Liver (tissue), 9 donors: Measurements from ENCODE around the gene LDLRAD4. TPM values are rescaled to one million over a fixed set of nuclear protein-coding genes. Genes with fewer than 3 reads are reported as not detected.

Experiments
- DNase-seq: peaks from one replicate; pipeline ENCODE4 v3.0.0-alpha.2; 2017; ENCODE audit warnings: low spot score
- H3K27ac ChIP-seq, 2 donors: one replicate each; pipeline ENCODE4 v1.7.0; 2013; ENCODE audit warnings: inconsistent platforms in 2 of 2, low read length in 2 of 2, control low read depth in 1 of 2, low read depth in 1 of 2, mild to moderate bottlenecking in 1 of 2
- H3K27me3 ChIP-seq, 4 donors: one replicate each; pipeline versions ENCODE4 v1.6.1 to v1.7.0; 2013; ENCODE audit warnings: low read length in 3 of 4, inconsistent platforms in 1 of 4, mild to moderate bottlenecking in 1 of 4, moderate library complexity in 1 of 4; ENCODE audit not compliant: control insufficient read depth in 4 of 4, insufficient read depth in 4 of 4
- H3K36me3 ChIP-seq, 4 donors: one replicate each; pipeline versions ENCODE4 v1.6.1 to v1.7.0; 2013; ENCODE audit warnings: low read length in 3 of 4, mild to moderate bottlenecking in 3 of 4, low read depth in 1 of 4, moderate library complexity in 1 of 4; ENCODE audit not compliant: control insufficient read depth in 4 of 4, insufficient read depth in 3 of 4
- H3K4me1 ChIP-seq, 4 donors: one replicate each; pipeline versions ENCODE4 v1.6.1 to v1.7.0; 2013; ENCODE audit warnings: low read length in 3 of 4, mild to moderate bottlenecking in 3 of 4, moderate library complexity in 1 of 4; ENCODE audit not compliant: control insufficient read depth in 4 of 4, insufficient read depth in 4 of 4
- H3K4me3 ChIP-seq, 3 donors: one replicate each; pipeline versions ENCODE4 v1.6.1 to v1.7.0; 2013; ENCODE audit warnings: low read length in 3 of 3, control low read depth in 1 of 3, low read depth in 1 of 3, mild to moderate bottlenecking in 1 of 3
- H3K9ac ChIP-seq, 2 donors: one replicate each; pipeline ENCODE4 v1.7.0; 2013; ENCODE audit warnings: low read length in 2 of 2, mild to moderate bottlenecking in 2 of 2, moderate library complexity in 2 of 2, control low read depth in 1 of 2, low read depth in 1 of 2
- H3K9me3 ChIP-seq, 4 donors: one replicate each; pipeline versions ENCODE4 v1.6.1 to v1.7.0; 2013; ENCODE audit warnings: low read length in 3 of 4; ENCODE audit not compliant: control insufficient read depth in 4 of 4
- ATF3 ChIP-seq: IDR thresholded peaks from 2 replicates; pipeline ENCODE4 v1.6.1; 2016; ENCODE audit warnings: antibody characterized with exemption
- EGR1 ChIP-seq, 2 donors: IDR thresholded peaks; 2 replicates each; pipeline ENCODE4 v1.6.1; 2016 to 2018; ENCODE audit warnings: antibody characterized with exemption in 2 of 2, low read depth in 2 of 2
- FOXA1 ChIP-seq: IDR thresholded peaks from 2 replicates; pipeline ENCODE4 v1.6.1; 2016; ENCODE audit warnings: antibody characterized with exemption
- FOXA2 ChIP-seq: IDR thresholded peaks from 2 replicates; pipeline ENCODE4 v1.6.1; 2016; ENCODE audit warnings: antibody characterized with exemption
- GABPA ChIP-seq, 2 donors: IDR thresholded peaks in 1 of 2; conservative IDR thresholded peaks in 1 of 2; 2 replicates each; pipeline ENCODE4 v1.6.1; 2016; ENCODE audit warnings: antibody characterized with exemption in 2 of 2, mild to moderate bottlenecking in 1 of 2, moderate library complexity in 1 of 2
- HNF4A ChIP-seq, 2 donors: conservative IDR thresholded peaks; 2 replicates each; pipeline ENCODE4 v1.6.1; 2016; ENCODE audit warnings: antibody characterized with exemption in 2 of 2, mild to moderate bottlenecking in 2 of 2
- HNF4G ChIP-seq: IDR thresholded peaks from 2 replicates; pipeline ENCODE4 v1.6.1; 2016; ENCODE audit warnings: antibody characterized with exemption
- JUND ChIP-seq, 2 donors: IDR thresholded peaks; 2 replicates each; pipeline ENCODE4 v1.6.1; 2016; ENCODE audit warnings: antibody characterized with exemption in 2 of 2
- MAX ChIP-seq: IDR thresholded peaks from 2 replicates; pipeline ENCODE4 v1.6.1; 2016; ENCODE audit warnings: antibody characterized with exemption
- NR2F2 ChIP-seq: IDR thresholded peaks from 2 replicates; pipeline ENCODE4 v1.6.1; 2016; ENCODE audit warnings: antibody characterized with exemption
- RXRA ChIP-seq, 2 donors: IDR thresholded peaks; 2 replicates each; pipeline ENCODE4 v1.6.1; 2017 to 2018; ENCODE audit warnings: antibody characterized with exemption in 2 of 2, mild to moderate bottlenecking in 1 of 2
- SP1 ChIP-seq: IDR thresholded peaks from 2 replicates; pipeline ENCODE4 v1.6.1; 2018; ENCODE audit warnings: antibody characterized with exemption, mild to moderate bottlenecking
- TAF1 ChIP-seq: conservative IDR thresholded peaks from 2 replicates; pipeline ENCODE4 v1.6.1; 2016; ENCODE audit warnings: antibody characterized with exemption, mild to moderate bottlenecking
- WGBS: extraction: QIAGEN DNeasy Blood & Tissue Kit; methylation state at CpG from one replicate; pipeline ENCODE4 v1.1.7; 2013; 5-methylcytosine and 5-hydroxymethylcytosine counted together
- polyA plus RNA-seq, 2 donors: library from polyadenylated mRNA; stranded (reverse) in 1 of 2; unstranded in 1 of 2; fragments of 200-250 nt in 1 of 2; fragments of >200 nt in 1 of 2; fragmentation: Nextera tagmentation in 1 of 2; extraction: Ambion mirVana in 1 of 2; gene quantifications; one replicate each; pipeline versions ENCODE4 v1.2.1 to v1.2.3, GENCODE V29; 2013 to 2015
- total RNA-seq, 2 donors: library from RNA; depleted of rRNA; stranded (reverse); fragments of >200 nt; gene quantifications; one replicate each; pipeline ENCODE4 v1.2.3, GENCODE V29; 2014
- TF ChIP-seq, protein P1 (sequence below): fragments of 150-350 bp; IDR thresholded peaks from 2 replicates; pipeline ENCODE4 v1.5.1; 2017; ENCODE audit warnings: improper control_type of control experiment, low read depth, low read length; ENCODE audit not compliant: missing input control
- TF ChIP-seq, protein P2 (sequence below): IDR thresholded peaks from 2 replicates; pipeline ENCODE4 v1.6.1; 2016; ENCODE audit warnings: antibody characterized with exemption, mild to moderate bottlenecking
- TF ChIP-seq, protein P3 (sequence below): IDR thresholded peaks from 2 replicates; pipeline ENCODE4 v1.6.1; 2016; ENCODE audit warnings: antibody characterized with exemption
- donor health status: healthy.
- donor health status: healthy.
- donor health status: healthy.
- donor health status: healthy.
- donor health status: healthy.

Gene LDLRAD4
- total and polyA plus RNA-seq, 4 donors, result 4.8 to 41.7 (median 12.7) TPM

- no peak for TF ChIP-seq GABPA (IDR thresholded peaks at IDR 0.05 in 1 of 2, conservative IDR thresholded peaks at IDR 0.05 in 1 of 2)
- TF ChIP-seq HNF4G, result no peak
- TF ChIP-seq JUND (IDR thresholded peaks at IDR 0.05), result no peak
- TF ChIP-seq SP1, result no peak
Measured at GRCh38 chr18:13613591-13614501, 395.3 kb downstream of the LDLRAD4 start (continued).

DNA sequence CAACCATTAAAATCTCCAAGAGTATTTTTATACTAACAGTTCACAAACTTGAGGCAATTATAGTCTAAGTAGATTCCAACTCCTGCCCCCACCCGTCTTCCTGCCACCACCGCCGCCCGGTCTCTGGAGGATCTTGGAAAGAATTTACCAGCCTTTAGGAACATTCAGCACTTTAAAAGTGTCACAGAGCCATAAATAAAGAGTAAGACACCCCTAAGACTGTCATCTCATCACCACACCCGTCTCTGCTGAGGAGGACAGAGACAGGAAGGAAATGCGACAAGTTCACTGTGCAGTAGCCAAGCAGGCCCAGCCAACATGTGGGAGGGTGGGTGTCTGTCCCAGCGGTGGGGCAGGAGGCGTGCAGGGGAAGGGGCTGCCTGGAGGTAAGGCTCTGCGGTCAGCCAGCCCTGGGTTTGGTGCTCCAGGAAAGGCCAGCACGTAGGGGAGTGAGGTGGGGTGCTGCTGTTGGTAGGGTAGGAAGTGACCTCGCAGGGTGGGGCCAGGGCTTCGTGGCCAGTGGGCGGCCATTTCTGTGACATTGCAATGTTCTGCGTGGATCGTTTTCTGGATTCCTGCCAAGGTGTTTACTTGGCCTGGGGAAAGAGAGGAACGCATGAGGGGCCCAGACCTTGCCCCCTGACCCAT, 396.2 kb downstream of the LDLRAD4 start:
- Histone ChIP-seq H3K27me3 (no peaks in the 10 kb centered on the region), H3K9me3 (no peaks in the 10 kb centered on the region), H3K27ac (no peak overlapping the region), H3K9ac (no peak overlapping the region), H3K4me1 (peaks cover 0 to 3% (median 1%) of the 10 kb centered on the region in 4 donors), H3K4me3 (no peak overlapping the region), H3K36me3 (no peaks in the 10 kb centered on the region)
- TF ChIP-seq HNF4G (no peak), FOXA1 (no peak), TAF1 (no peak), JUND (IDR thresholded peaks at IDR 0.05) (no peak), EGR1 (IDR thresholded peaks at IDR 0.05; ENCODE audit: low read depth in 2 of 2) (no peak), NR2F2 (no peak), SP1 (no peak), GABPA (IDR thresholded peaks at IDR 0.05 in 1 of 2, conservative IDR thresholded peaks at IDR 0.05 in 1 of 2) (no peak), ATF3 (no peak), FOXA2 (no peak), HNF4A (conservative IDR thresholded peaks at IDR 0.05) (no peak), RXRA (IDR thresholded peaks at IDR 0.05) (no peak), MAX (no peak)
- TF ChIP-seq, protein P1, sequence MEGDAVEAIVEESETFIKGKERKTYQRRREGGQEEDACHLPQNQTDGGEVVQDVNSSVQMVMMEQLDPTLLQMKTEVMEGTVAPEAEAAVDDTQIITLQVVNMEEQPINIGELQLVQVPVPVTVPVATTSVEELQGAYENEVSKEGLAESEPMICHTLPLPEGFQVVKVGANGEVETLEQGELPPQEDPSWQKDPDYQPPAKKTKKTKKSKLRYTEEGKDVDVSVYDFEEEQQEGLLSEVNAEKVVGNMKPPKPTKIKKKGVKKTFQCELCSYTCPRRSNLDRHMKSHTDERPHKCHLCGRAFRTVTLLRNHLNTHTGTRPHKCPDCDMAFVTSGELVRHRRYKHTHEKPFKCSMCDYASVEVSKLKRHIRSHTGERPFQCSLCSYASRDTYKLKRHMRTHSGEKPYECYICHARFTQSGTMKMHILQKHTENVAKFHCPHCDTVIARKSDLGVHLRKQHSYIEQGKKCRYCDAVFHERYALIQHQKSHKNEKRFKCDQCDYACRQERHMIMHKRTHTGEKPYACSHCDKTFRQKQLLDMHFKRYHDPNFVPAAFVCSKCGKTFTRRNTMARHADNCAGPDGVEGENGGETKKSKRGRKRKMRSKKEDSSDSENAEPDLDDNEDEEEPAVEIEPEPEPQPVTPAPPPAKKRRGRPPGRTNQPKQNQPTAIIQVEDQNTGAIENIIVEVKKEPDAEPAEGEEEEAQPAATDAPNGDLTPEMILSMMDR, result no peak
- TF ChIP-seq, protein P2, sequence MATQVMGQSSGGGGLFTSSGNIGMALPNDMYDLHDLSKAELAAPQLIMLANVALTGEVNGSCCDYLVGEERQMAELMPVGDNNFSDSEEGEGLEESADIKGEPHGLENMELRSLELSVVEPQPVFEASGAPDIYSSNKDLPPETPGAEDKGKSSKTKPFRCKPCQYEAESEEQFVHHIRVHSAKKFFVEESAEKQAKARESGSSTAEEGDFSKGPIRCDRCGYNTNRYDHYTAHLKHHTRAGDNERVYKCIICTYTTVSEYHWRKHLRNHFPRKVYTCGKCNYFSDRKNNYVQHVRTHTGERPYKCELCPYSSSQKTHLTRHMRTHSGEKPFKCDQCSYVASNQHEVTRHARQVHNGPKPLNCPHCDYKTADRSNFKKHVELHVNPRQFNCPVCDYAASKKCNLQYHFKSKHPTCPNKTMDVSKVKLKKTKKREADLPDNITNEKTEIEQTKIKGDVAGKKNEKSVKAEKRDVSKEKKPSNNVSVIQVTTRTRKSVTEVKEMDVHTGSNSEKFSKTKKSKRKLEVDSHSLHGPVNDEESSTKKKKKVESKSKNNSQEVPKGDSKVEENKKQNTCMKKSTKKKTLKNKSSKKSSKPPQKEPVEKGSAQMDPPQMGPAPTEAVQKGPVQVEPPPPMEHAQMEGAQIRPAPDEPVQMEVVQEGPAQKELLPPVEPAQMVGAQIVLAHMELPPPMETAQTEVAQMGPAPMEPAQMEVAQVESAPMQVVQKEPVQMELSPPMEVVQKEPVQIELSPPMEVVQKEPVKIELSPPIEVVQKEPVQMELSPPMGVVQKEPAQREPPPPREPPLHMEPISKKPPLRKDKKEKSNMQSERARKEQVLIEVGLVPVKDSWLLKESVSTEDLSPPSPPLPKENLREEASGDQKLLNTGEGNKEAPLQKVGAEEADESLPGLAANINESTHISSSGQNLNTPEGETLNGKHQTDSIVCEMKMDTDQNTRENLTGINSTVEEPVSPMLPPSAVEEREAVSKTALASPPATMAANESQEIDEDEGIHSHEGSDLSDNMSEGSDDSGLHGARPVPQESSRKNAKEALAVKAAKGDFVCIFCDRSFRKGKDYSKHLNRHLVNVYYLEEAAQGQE, result no peak
- TF ChIP-seq, protein P3, sequence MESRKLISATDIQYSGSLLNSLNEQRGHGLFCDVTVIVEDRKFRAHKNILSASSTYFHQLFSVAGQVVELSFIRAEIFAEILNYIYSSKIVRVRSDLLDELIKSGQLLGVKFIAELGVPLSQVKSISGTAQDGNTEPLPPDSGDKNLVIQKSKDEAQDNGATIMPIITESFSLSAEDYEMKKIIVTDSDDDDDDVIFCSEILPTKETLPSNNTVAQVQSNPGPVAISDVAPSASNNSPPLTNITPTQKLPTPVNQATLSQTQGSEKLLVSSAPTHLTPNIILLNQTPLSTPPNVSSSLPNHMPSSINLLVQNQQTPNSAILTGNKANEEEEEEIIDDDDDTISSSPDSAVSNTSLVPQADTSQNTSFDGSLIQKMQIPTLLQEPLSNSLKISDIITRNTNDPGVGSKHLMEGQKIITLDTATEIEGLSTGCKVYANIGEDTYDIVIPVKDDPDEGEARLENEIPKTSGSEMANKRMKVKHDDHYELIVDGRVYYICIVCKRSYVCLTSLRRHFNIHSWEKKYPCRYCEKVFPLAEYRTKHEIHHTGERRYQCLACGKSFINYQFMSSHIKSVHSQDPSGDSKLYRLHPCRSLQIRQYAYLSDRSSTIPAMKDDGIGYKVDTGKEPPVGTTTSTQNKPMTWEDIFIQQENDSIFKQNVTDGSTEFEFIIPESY, result no peak
- peak; percentile 32 for DNase-seq
- WGBS, result 70% methylated on average over 16 of the region's 16 CpGs
